KMS-11 (cell line): ENCODE data around the gene WDR41.
"Not testable (repeated sequence)": the region's sequence is repeated elsewhere in the genome, so short reads cannot be mapped to it uniquely, and the experiment has no call there.

Experiments used
- H2AFZ ChIP-seq: fragments of 200-600 bp; sonication (generic); 2 replicates; pipeline ENCODE4 v1.6.1; 2016; ENCODE audit warnings: antibody characterized with exemption, mixed run types, low read depth
- H3K27ac ChIP-seq: fragments of 200-600 bp; sonication (generic); 2 replicates; pipeline ENCODE4 v1.6.1; 2016; ENCODE audit warnings: mild to moderate bottlenecking, mixed run types
- H3K27me3 ChIP-seq: fragments of 200-600 bp; sonication (generic); 2 replicates; pipeline ENCODE4 v1.6.1; 2017; ENCODE audit warnings: mild to moderate bottlenecking, low read depth, mixed run types, moderate library complexity; ENCODE audit not compliant: insufficient read depth
- H3K36me3 ChIP-seq: fragments of 200-600 bp; sonication (generic); 2 replicates; pipeline ENCODE4 v1.6.1; 2017; ENCODE audit warnings: mild to moderate bottlenecking, mixed run types; ENCODE audit not compliant: insufficient read depth
- H3K4me1 ChIP-seq: fragments of 200-600 bp; sonication (generic); 2 replicates; pipeline ENCODE4 v1.6.1; 2016; ENCODE audit warnings: mild to moderate bottlenecking, low read depth, mixed run types; ENCODE audit not compliant: poor library complexity, severe bottlenecking
- H3K4me2 ChIP-seq: fragments of 200-600 bp; sonication (generic); 2 replicates; pipeline ENCODE4 v1.7.0; 2016; ENCODE audit warnings: mild to moderate bottlenecking, mixed run types
- H3K4me3 ChIP-seq: fragments of 200-600 bp; sonication (generic); IDR thresholded peaks from 2 replicates; pipeline ENCODE4 v1.6.1; 2017; ENCODE audit warnings: low read depth, low read length, mixed read lengths; ENCODE audit not compliant: insufficient read depth
- H3K79me2 ChIP-seq: fragments of 200-600 bp; sonication (generic); 2 replicates; pipeline ENCODE4 v1.6.1; 2016; ENCODE audit warnings: low read depth, mixed run types; ENCODE audit not compliant: insufficient read depth
- H3K9ac ChIP-seq: fragments of 200-600 bp; sonication (generic); 2 replicates; pipeline ENCODE4 v1.6.1; 2016; ENCODE audit warnings: mild to moderate bottlenecking, mixed run types
- H4K20me1 ChIP-seq: fragments of 200-600 bp; sonication (generic); 2 replicates; pipeline ENCODE4 v1.6.1; 2016; ENCODE audit warnings: mild to moderate bottlenecking, mixed run types; ENCODE audit not compliant: insufficient read depth
- CTCF ChIP-seq: fragments of 200-600 bp; sonication (generic); conservative IDR thresholded peaks from 2 replicates; pipeline ENCODE4 v1.6.1; 2017; ENCODE audit warnings: low read depth, mild to moderate bottlenecking, antibody characterized with exemption, low read length, moderate library complexity, mixed read lengths

Gene WDR41

DNA sequence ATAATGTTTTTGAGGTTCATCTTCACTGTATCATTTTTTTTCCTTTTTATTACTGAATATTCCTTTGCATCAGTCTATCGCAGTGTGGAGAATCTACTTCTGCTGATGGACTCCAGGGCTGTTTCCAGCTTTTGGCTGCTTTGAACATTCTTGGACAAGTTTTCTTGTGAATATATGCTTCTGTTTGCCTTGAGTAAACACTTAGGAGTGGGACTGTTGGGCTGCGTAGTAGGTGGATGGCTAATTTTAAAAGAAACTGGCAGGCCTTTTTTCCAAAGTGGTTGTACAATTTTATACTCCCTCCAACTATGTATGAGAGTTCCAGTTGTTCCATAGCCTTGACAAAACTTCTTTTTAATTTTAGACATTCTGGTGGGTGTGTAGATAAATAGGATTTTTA is 102.4 kb downstream of the WDR41 start:
- H3K9ac ChIP-seq, result no peak overlapping the region
- H3K4me3 ChIP-seq, result no peak overlapping the region
- no peak for TF ChIP-seq CTCF
- no peaks in the 10 kb centered on the region for H3K79me2 ChIP-seq
- no peak overlapping the region for H3K4me2 ChIP-seq
- no peak overlapping the region for H2AFZ ChIP-seq
- H4K20me1 ChIP-seq, result no peaks in the 10 kb centered on the region
- H3K27me3 ChIP-seq, result no peaks in the 10 kb centered on the region
- no peaks in the 10 kb centered on the region for H3K36me3 ChIP-seq
- no peaks in the 10 kb centered on the region for H3K4me1 ChIP-seq
- H3K27ac ChIP-seq, result no peak overlapping the region

DNA sequence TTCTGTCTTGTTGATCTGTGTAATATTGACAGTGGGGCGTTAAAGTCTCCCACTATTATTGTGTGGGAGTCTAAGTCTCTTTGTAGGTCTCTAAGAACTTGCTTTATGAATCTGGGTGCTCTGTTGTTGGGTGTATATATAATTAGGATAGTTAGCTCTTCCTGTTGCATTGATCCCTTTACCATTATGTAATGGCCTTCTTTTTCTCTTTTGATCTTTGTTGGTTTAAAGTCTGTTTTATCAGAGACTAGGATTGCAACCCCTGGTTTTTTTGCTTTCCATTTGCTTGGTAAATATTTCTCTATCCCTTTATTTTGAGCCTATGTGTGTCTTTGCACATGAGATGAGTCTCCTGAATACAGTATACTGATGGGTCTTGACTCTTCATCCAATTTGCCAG is 105.8 kb downstream of the WDR41 start:
- not testable (repeated sequence) for H3K4me3 ChIP-seq, H4K20me1 ChIP-seq, H3K4me2 ChIP-seq, H3K79me2 ChIP-seq, H3K4me1 ChIP-seq, H3K27ac ChIP-seq, H3K9ac ChIP-seq, H2AFZ ChIP-seq, H3K36me3 ChIP-seq, H3K27me3 ChIP-seq

GRCh38 chr5:77383336-77383735 is 108.8 kb downstream of the WDR41 start:
- H3K27ac ChIP-seq, H4K20me1 ChIP-seq, H3K9ac ChIP-seq, H3K4me1 ChIP-seq, H3K79me2 ChIP-seq, H2AFZ ChIP-seq, H3K27me3 ChIP-seq, H3K4me2 ChIP-seq, H3K36me3 ChIP-seq, H3K4me3 ChIP-seq: not testable (repeated sequence)
